ENCODE results near the gene INKA1. TPM values are rescaled to one million over a fixed set of nuclear protein-coding genes. Genes with fewer than 3 reads are reported as not detected.
"Not testable (repeated sequence)": the region's sequence is repeated elsewhere in the genome, so short reads cannot be mapped to it uniquely, and the experiment has no call there.

INKA1 gene
- total RNA-seq, 1 donor from 2014 or later = 1.9 TPM

GRCh38 chr3:49805367-49805782 lies 2.3 kb downstream of the INKA1 start:
- DNase-seq (ENCODE audit: low spot score) = peak; percentile 90
- intact Hi-C loops (cut with DNase I) = no loop called here

GRCh38 chr3:49805897-49806701 lies 3.0 kb downstream of the INKA1 start:
- no peak for DNase-seq (ENCODE audit: low spot score)
- intact Hi-C loops (cut with DNase I) = no loop called here

- intact Hi-C loops (cut with DNase I) = no loop called here
- DNase-seq (ENCODE audit: low spot score) = no peak
Observed at GRCh38 chr3:49806850-49807249, 3.8 kb downstream of the INKA1 start.

GRCh38 chr3:49807431-49808114 lies 4.5 kb downstream of the INKA1 start:
- intact Hi-C loops (cut with DNase I) = no loop called here

GRCh38 chr3:49812916-49813496 lies 9.9 kb downstream of the INKA1 start:
- DNase-seq (ENCODE audit: low spot score) = no peak
- intact Hi-C loops (cut with DNase I) = no loop called here

More at GRCh38 chr3:49807431-49808114, 4.5 kb downstream of the INKA1 start:
- no peak for DNase-seq (ENCODE audit: low spot score)

GRCh38 chr3:49813497-49814174 lies 10.6 kb downstream of the INKA1 start, which contains the start of gene UBA7:
Gene UBA7 (minus strand): TSS chr3:49813953. CDS start chr3:49813787, 166 bp downstream.
- intact Hi-C loops (cut with DNase I) = no loop called here

GRCh38 chr3:49823131-49823530 lies 20.1 kb downstream of the INKA1 start:
- intact Hi-C loops (cut with DNase I); DNase-seq (ENCODE audit: low spot score): not testable (repeated sequence)

More at GRCh38 chr3:49813497-49814174, 10.6 kb downstream of the INKA1 start, which contains the start of gene UBA7:
- no peak for DNase-seq (ENCODE audit: low spot score)

GRCh38 chr3:49826016-49826415 lies 23.0 kb downstream of the INKA1 start:
- intact Hi-C loops (cut with DNase I) = no loop called here
- DNase-seq (ENCODE audit: low spot score) = no peak

- no peak for DNase-seq (ENCODE audit: low spot score)
- intact Hi-C loops (cut with DNase I) = no loop called here
Observed at GRCh38 chr3:49831341-49831740, 28.3 kb downstream of the INKA1 start.

- DNase-seq (ENCODE audit: low spot score) = peak; percentile 88
- intact Hi-C loops (cut with DNase I) = loop anchor here (1.0 to 5.0 kb wide), 3 partner anchors 20 to 137 kb away; no protein-coding TSS in a partner anchor
Observed at GRCh38 chr3:49839193-49839809, 36.2 kb downstream of the INKA1 start.

- intact Hi-C loops (cut with DNase I) = loop anchor here (5.0 kb wide), 1 partner anchor 62 kb away; the partner anchor contains the start of gene MST1R
- no peak for DNase-seq (ENCODE audit: low spot score)
Observed at GRCh38 chr3:49840388-49840787, 37.3 kb downstream of the INKA1 start.

GRCh38 chr3:49841126-49841696 lies 38.1 kb downstream of the INKA1 start:
- intact Hi-C loops (cut with DNase I) = loop anchor here (5.0 kb wide), 1 partner anchor 61 kb away; the partner anchor contains the start of gene MST1R
- no peak for DNase-seq (ENCODE audit: low spot score)

GRCh38 chr3:49841806-49842205 lies 38.7 kb downstream of the INKA1 start:
- no peak for DNase-seq (ENCODE audit: low spot score)
- intact Hi-C loops (cut with DNase I) = loop anchor here (5.0 kb wide), 1 partner anchor 60 kb away; the partner anchor contains the start of gene MST1R

- no peak for DNase-seq (ENCODE audit: low spot score)
- intact Hi-C loops (cut with DNase I) = loop anchor here (5.0 kb wide), 1 partner anchor 59 kb away; the partner anchor contains the start of gene MST1R
Observed at GRCh38 chr3:49842843-49843517, 39.9 kb downstream of the INKA1 start.

- intact Hi-C loops (cut with DNase I) = loop anchor here (5.0 kb wide), 1 partner anchor 58 kb away; the partner anchor contains the start of gene MST1R
- DNase-seq (ENCODE audit: low spot score) = no peak
Observed at GRCh38 chr3:49844464-49845183, 41.6 kb downstream of the INKA1 start.

- intact Hi-C loops (cut with DNase I) = no loop called here
- no peak for DNase-seq (ENCODE audit: low spot score)
Observed at GRCh38 chr3:49845694-49846093, 42.6 kb downstream of the INKA1 start.
